H54 (cell line): ENCODE data around the gene FST.

Experiments used
- DNase-seq: peaks from one replicate; pipeline ENCODE4 v3.0.0; 2011; ENCODE audit warnings: low spot score, mixed read lengths; ENCODE audit not compliant: insufficient read length
- FAIRE-seq: peaks from 3 replicates; lab custom pipeline; 2011; peaks lifted over from hg19 to GRCh38; lab: Jason Lieb, UNC
- POLR2A ChIP-seq: IDR thresholded peaks from 2 replicates; pipeline ENCODE4 v1.6.1; 2011; ENCODE audit warnings: low read depth, mild to moderate bottlenecking, low read length

FST gene

GRCh38 chr5:53515988-53516387, 35.6 kb downstream of the FST start:
- FAIRE-seq (no peak), DNase-seq (no peak)
- TF ChIP-seq POLR2A, result no peak

- DNase-seq (no peak), FAIRE-seq (peak; percentile 11)
- TF ChIP-seq POLR2A, result no peak
Measured at GRCh38 chr5:53520813-53521212, 40.4 kb downstream of the FST start.
